Cardiac fibroblast (primary cell): Measurements from ENCODE around the gene KLF1.
"Not testable (repeated sequence)": the region's sequence is repeated elsewhere in the genome, so short reads cannot be mapped to it uniquely, and the experiment has no call there.

ENCODE experiments used
- DNase-seq, 2 donors: peaks; one replicate each; pipeline versions ENCODE4 v3.0.0 to v3.0.0-alpha.2; 2010; ENCODE audit warnings: low read depth in 2 of 2
- H3K4me3 ChIP-seq, 2 donors: replicated peaks in 1 of 2; 1 replicate in 1 of 2; 2 replicates in 1 of 2; pipeline ENCODE4 v1.5.1; 2011; ENCODE audit warnings: low read depth in 2 of 2, low read length in 2 of 2, mild to moderate bottlenecking in 2 of 2, moderate library complexity in 1 of 2
- CTCF ChIP-seq: IDR thresholded peaks from one replicate; pipeline ENCODE4 v1.5.1; 2011; ENCODE audit warnings: low read depth, mild to moderate bottlenecking, low read length, inconsistent platforms

The KLF1 gene

GRCh38 chr19:12890787-12891552 is 4.0 kb upstream of the KLF1 start, which contains the start of gene GCDH:
Gene GCDH, plus strand, starts transcription at chr19:12891160. Its CDS starts 145 bp downstream, at chr19:12891305.
- peak within 1 kb of the TSS; percentile 97 to 98 for H3K4me3 ChIP-seq

GRCh38 chr19:12890299-12890786 is 3.3 kb upstream of the KLF1 start:
- not testable (repeated sequence) for DNase-seq

More at GRCh38 chr19:12890787-12891552, 4.0 kb upstream of the KLF1 start, which contains the start of gene GCDH:
- peak; percentile 99 for DNase-seq
- TF ChIP-seq CTCF = no peak

GRCh38 chr19:12888006-12888603 is 1.1 kb upstream of the KLF1 start:
- H3K4me3 ChIP-seq = no peak overlapping the region
- no peak for DNase-seq
- TF ChIP-seq CTCF = no peak

More at GRCh38 chr19:12890299-12890786, 3.3 kb upstream of the KLF1 start:
- not testable (repeated sequence) for H3K4me3 ChIP-seq

GRCh38 chr19:12886651-12886968 is 391 bp downstream of the KLF1 start:
- no peak for DNase-seq
- TF ChIP-seq CTCF = no peak
- H3K4me3 ChIP-seq = no peak overlapping the region

- TF ChIP-seq CTCF = no peak
- peak overlapping the region; percentile 11 to 35 for H3K4me3 ChIP-seq
- DNase-seq = peak in 1 of 2 donors; percentile 16
These were observed 1.0 kb downstream of the KLF1 start for GRCh38 chr19:12885749-12886650.

- DNase-seq = peak; percentile 65 to 68
- TF ChIP-seq CTCF = peak; percentile 60
- peak overlapping the region; percentile 23 to 35 for H3K4me3 ChIP-seq
These were observed 1.9 kb downstream of the KLF1 start for GRCh38 chr19:12884926-12885748.
